Karpas-422 (cell line): ENCODE data around the gene CEP104. TPM values are rescaled to one million over a fixed set of nuclear protein-coding genes. Genes with fewer than 3 reads are reported as not detected.

Experiments used
- DNase-seq: peaks from one replicate; pipeline ENCODE4 v3.0.0-alpha.2; 2015
- H2AFZ ChIP-seq: fragments of 200-600 bp; sonication (generic); 2 replicates; pipeline ENCODE4 v1.6.1; 2014; ENCODE audit warnings: antibody characterized with exemption, low read length, mixed read lengths
- H3K27ac ChIP-seq: fragments of 200-600 bp; sonication (generic); 2 replicates; pipeline ENCODE4 v1.5.1; 2014; ENCODE audit warnings: mild to moderate bottlenecking, low read length, moderate library complexity
- H3K27me3 ChIP-seq: fragments of 200-600 bp; sonication (generic); 2 replicates; pipeline ENCODE4 v1.6.1; 2014; ENCODE audit warnings: low read length, mixed read lengths
- H3K36me3 ChIP-seq: fragments of 200-600 bp; sonication (generic); 2 replicates; pipeline ENCODE4 v1.6.1; 2014; ENCODE audit warnings: low read length, mixed read lengths; ENCODE audit not compliant: insufficient read depth
- H3K4me1 ChIP-seq: fragments of 200-600 bp; sonication (generic); 2 replicates; pipeline ENCODE4 v1.6.1; 2014; ENCODE audit warnings: mild to moderate bottlenecking, low read length, mixed read lengths
- H3K4me2 ChIP-seq: fragments of 200-600 bp; sonication (generic); 2 replicates; pipeline ENCODE4 v1.6.1; 2014; ENCODE audit warnings: low read length, low read depth, mild to moderate bottlenecking; ENCODE audit not compliant: poor library complexity, severe bottlenecking
- H3K4me3 ChIP-seq: fragments of 200-600 bp; sonication (generic); 2 replicates; pipeline ENCODE4 v1.5.1; 2014; ENCODE audit warnings: mild to moderate bottlenecking, antibody characterized with exemption, low read length, mixed read lengths
- H3K79me2 ChIP-seq: fragments of 200-600 bp; sonication (generic); 2 replicates; pipeline ENCODE4 v1.6.1; 2014; ENCODE audit warnings: mild to moderate bottlenecking, low read length, mixed read lengths
- H3K9ac ChIP-seq: fragments of 200-600 bp; sonication (generic); 2 replicates; pipeline ENCODE4 v1.6.0; 2014; ENCODE audit warnings: low read length
- H3K9me2 ChIP-seq: fragments of 200-600 bp; sonication (generic), shearing (Covaris generic); replicated peaks from 2 replicates; pipeline ENCODE4 v1.6.0; 2014; ENCODE audit warnings: mild to moderate bottlenecking, low read length, moderate library complexity; ENCODE audit not compliant: insufficient read depth
- H3K9me3 ChIP-seq: fragments of 300-700, 200-600 bp; sonication (generic); 2 replicates; pipeline ENCODE4 v1.6.1; 2014; ENCODE audit warnings: low read length, mixed read lengths
- H4K20me1 ChIP-seq: fragments of 200-600 bp; sonication (generic); 2 replicates; pipeline ENCODE4 v1.6.1; 2014; ENCODE audit warnings: mild to moderate bottlenecking, antibody characterized with exemption, low read length, low read depth; ENCODE audit not compliant: insufficient read depth
- total RNA-seq: library from RNA; depleted of rRNA; stranded (reverse); fragments of >200 nt; shearing (Covaris generic); gene quantifications from 2 replicates; pipeline ENCODE4 v1.2.3, GENCODE V29; 2014; ENCODE audit warnings: low replicate concordance

Gene CEP104
- total RNA-seq, 1 experiment from 2014 or later, result 19.9 TPM

DNA sequence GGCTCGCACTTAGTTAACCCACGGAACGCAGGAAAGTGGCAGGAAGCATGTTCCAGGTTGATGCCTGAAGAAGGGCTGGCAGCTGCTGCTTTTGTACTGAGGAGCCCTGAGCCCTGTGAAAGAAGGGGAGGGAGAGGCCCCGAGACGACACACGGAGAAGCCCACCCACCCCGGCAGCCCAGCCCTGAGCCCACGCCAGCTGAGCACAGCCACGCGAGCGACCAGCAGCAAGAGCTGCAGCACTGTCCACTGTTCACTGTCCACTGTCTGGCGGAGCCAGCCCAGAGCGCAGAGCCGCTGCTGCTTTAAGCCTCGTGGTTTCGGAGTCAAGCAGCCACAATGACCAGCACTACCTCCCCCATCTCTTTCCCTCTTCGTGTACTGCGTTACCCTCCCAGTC is 66.1 kb downstream of the CEP104 start:
- Histone ChIP-seq H3K9ac (no peak overlapping the region), H3K4me1 (peaks cover 21% of the 10 kb centered on the region), H3K9me3 (no peaks in the 10 kb centered on the region), H4K20me1 (peaks cover 12% of the 10 kb centered on the region; the same call in 1 of the 2 replicates), H3K27me3 (no peaks in the 10 kb centered on the region), H3K79me2 (peaks cover 68% of the 10 kb centered on the region), H2AFZ (no peak overlapping the region), H3K9me2 (no peaks in the 10 kb centered on the region), H3K4me3 (no peak overlapping the region), H3K27ac (no peak overlapping the region), H3K4me2 (no peak overlapping the region), H3K36me3 (no peaks in the 10 kb centered on the region)
- no peak for DNase-seq

GRCh38 chr1:3790500-3790923 is 66.5 kb downstream of the CEP104 start:
- H3K9ac ChIP-seq, result no peak overlapping the region
- H3K4me1 ChIP-seq, result peaks cover 20% of the 10 kb centered on the region
- no peaks in the 10 kb centered on the region for H3K36me3 ChIP-seq
- no peak for DNase-seq
- H4K20me1 ChIP-seq, result peaks cover 8% of the 10 kb centered on the region; the same call in 1 of the 2 replicates
- no peaks in the 10 kb centered on the region for H3K27me3 ChIP-seq
- H3K27ac ChIP-seq, result no peak overlapping the region
- H3K4me3 ChIP-seq, result no peak overlapping the region
- no peak overlapping the region for H2AFZ ChIP-seq
- no peaks in the 10 kb centered on the region for H3K9me2 ChIP-seq
- peaks cover 63% of the 10 kb centered on the region for H3K79me2 ChIP-seq
- H3K9me3 ChIP-seq, result no peaks in the 10 kb centered on the region
- H3K4me2 ChIP-seq, result no peak overlapping the region

DNA sequence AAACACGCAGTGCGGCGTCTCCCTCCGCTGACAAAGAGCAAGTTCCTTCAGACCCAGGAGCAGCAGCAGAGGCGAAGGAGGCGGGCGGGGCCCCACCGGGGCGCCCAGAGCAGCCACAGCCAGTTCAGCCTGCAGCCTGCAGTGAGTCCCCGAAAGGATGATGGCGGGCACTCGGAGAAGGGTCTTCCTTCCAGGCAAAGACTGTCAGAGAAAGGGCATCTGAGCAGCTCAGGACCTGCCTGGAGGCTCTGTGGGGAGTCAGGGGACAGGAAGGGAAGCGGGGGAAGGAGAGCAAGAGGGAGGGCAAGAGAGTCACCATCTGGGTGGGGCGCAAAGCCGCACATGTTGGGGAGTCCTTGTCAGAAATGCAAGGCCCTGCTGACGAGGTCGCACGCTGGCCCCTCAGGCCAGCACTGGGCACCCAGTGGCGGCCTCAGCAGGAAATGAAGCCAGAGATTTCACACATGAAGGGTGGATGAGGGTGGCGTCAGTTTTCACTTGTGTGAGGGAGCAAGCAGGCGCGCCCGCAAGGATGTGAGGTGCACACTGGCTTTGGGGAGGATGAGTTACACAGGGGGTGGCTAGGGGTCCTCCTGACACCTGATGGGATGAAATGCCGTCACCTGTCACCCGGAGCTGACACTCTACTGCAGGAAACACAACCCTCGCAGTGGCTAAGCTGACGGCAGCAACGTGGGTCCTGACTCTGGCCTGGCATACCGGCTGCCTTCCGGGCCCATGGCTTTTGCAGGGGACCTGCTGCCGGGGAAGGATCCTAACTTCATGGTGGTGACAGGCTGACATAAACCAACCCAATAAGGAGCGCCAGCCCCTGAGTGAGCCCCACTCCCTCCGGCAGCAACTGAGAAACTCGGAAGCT is 67.3 kb downstream of the CEP104 start:
- Histone ChIP-seq H3K4me1 (peaks cover 12% of the 10 kb centered on the region), H3K9me2 (no peaks in the 10 kb centered on the region), H3K27me3 (no peaks in the 10 kb centered on the region), H3K36me3 (no peaks in the 10 kb centered on the region), H3K79me2 (peaks cover 55% of the 10 kb centered on the region), H3K4me2 (no peak overlapping the region), H3K9me3 (no peaks in the 10 kb centered on the region), H3K9ac (no peak overlapping the region), H2AFZ (no peak overlapping the region), H3K27ac (no peak overlapping the region), H4K20me1 (peaks cover 7% of the 10 kb centered on the region; the same call in 1 of the 2 replicates), H3K4me3 (no peak overlapping the region)
- DNase-seq, result no peak

- H3K4me1 ChIP-seq, result peaks cover 5% of the 10 kb centered on the region; the same call in 1 of the 2 replicates
- H3K4me3 ChIP-seq, result no peak overlapping the region
- H3K36me3 ChIP-seq, result no peaks in the 10 kb centered on the region
- H3K9me3 ChIP-seq, result no peaks in the 10 kb centered on the region
- H4K20me1 ChIP-seq, result peaks cover 7% of the 10 kb centered on the region; the same call in 1 of the 2 replicates
- no peak overlapping the region for H3K9ac ChIP-seq
- H3K27me3 ChIP-seq, result no peaks in the 10 kb centered on the region
- H3K4me2 ChIP-seq, result no peak overlapping the region
- H3K27ac ChIP-seq, result no peak overlapping the region
- no peaks in the 10 kb centered on the region for H3K9me2 ChIP-seq
- no peak overlapping the region for H2AFZ ChIP-seq
- H3K79me2 ChIP-seq, result peaks cover 47% of the 10 kb centered on the region
- no peak for DNase-seq
These were observed 68.1 kb downstream of the CEP104 start for GRCh38 chr1:3788756-3789420.

GRCh38 chr1:3787745-3788605 is 69.0 kb downstream of the CEP104 start:
- Histone ChIP-seq H3K9me3 (no peaks in the 10 kb centered on the region), H3K36me3 (no peaks in the 10 kb centered on the region), H3K4me2 (no peak overlapping the region)

DNA sequence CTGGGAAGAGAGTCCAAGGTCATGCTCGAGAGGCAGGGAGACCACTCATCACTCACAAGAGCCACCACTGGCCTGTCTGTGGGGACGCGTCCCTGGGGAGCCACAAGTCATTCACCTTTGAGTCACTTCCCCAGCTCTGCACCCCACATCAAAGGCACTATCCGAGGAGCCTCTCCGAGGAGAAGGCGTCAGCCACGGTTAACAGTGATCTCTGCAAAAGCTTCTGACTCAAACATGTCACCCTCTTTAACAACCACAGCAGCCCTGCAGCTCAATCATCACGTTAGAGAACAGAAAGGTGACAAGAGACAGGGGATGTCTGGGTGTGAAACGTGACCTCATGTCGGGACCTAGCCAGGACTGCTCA is 69.7 kb downstream of the CEP104 start:
- H3K36me3 ChIP-seq, result peaks cover 4% of the 10 kb centered on the region; the same call in 1 of the 2 replicates
- H3K9me3 ChIP-seq, result no peaks in the 10 kb centered on the region
- no peak overlapping the region for H3K9ac ChIP-seq
- no peak overlapping the region for H3K27ac ChIP-seq
- H4K20me1 ChIP-seq, result peaks cover 4% of the 10 kb centered on the region; the same call in 1 of the 2 replicates
- H3K4me3 ChIP-seq, result no peak overlapping the region
- H3K4me2 ChIP-seq, result no peak overlapping the region
- H3K79me2 ChIP-seq, result peaks cover 31% of the 10 kb centered on the region
- no peaks in the 10 kb centered on the region for H3K9me2 ChIP-seq
- H3K4me1 ChIP-seq, result no peaks in the 10 kb centered on the region
- no peak overlapping the region for H2AFZ ChIP-seq
- no peak for DNase-seq
- no peaks in the 10 kb centered on the region for H3K27me3 ChIP-seq

More at GRCh38 chr1:3787745-3788605, 69.0 kb downstream of the CEP104 start:
- no peak overlapping the region for H3K4me3 ChIP-seq
- H3K9ac ChIP-seq, result no peak overlapping the region
- no peak overlapping the region for H3K27ac ChIP-seq
- DNase-seq, result no peak
- no peaks in the 10 kb centered on the region for H3K9me2 ChIP-seq
- H2AFZ ChIP-seq, result no peak overlapping the region
- H3K4me1 ChIP-seq, result no peaks in the 10 kb centered on the region
- H3K27me3 ChIP-seq, result no peaks in the 10 kb centered on the region
- peaks cover 38% of the 10 kb centered on the region for H3K79me2 ChIP-seq
- H4K20me1 ChIP-seq, result peaks cover 7% of the 10 kb centered on the region; the same call in 1 of the 2 replicates

DNA sequence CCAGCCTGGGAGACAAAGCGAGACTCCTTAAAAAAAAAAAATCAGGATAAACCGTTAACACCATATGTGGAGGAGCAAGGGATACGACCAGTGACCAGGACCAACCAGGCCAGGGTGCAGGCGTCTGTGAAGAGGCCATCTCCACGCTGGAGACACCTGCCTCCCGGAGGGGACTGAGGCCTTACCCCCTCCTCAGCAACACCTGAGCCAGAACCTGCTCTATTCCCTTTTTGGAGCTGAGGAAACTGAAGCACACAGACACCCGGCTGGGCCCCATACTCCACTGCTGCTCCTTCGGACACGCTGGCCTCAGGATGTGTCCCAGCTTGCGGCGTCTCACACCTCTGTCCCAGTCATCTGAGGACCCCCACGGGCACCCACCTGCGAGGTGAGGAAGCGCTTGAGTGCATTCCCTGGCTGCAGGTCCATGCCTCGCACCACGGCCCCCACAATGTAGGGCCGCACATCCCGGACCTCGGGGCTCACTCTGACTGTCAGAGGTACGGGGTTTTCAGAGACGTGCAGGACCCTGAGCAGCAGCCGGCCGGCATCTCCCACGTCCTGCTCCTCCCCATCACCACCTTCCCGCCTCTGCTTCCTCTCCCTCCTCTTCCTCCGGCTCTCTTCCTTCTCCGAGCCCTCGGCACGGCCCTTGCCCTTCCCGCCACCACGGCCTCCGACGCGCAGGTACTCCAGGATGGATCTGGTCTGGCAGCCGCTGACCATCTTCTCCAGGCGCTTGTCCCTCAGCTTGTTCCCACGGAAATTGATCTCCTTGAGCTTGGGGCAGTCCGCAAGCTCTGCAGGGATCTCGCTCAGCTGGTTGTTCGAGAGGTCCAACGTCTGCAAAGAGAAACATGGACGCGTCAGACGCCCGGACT is 70.3 kb downstream of the CEP104 start:
- Histone ChIP-seq H3K27me3 (no peaks in the 10 kb centered on the region), H3K27ac (no peak overlapping the region), H3K9me2 (no peaks in the 10 kb centered on the region), H3K4me3 (no peak overlapping the region), H3K79me2 (peaks cover 25% of the 10 kb centered on the region), H2AFZ (no peak overlapping the region), H4K20me1 (peaks cover 4% of the 10 kb centered on the region; the same call in 1 of the 2 replicates), H3K36me3 (peaks cover 4% of the 10 kb centered on the region; the same call in 1 of the 2 replicates), H3K9me3 (no peaks in the 10 kb centered on the region), H3K9ac (no peak overlapping the region), H3K4me2 (no peak overlapping the region), H3K4me1 (no peaks in the 10 kb centered on the region)
- no peak for DNase-seq
